Cerebellar cortex (tissue), 1 donor: ENCODE data around the gene WNT9B.
"Not testable (repeated sequence)": the region's sequence is repeated elsewhere in the genome, so short reads cannot be mapped to it uniquely, and the experiment has no call there.

ENCODE experiments used
- DNase-seq: peaks from one replicate; pipeline ENCODE4 v3.0.0-alpha.2; 2015; ENCODE audit warnings: low spot score

Gene WNT9B

GRCh38 chr17:46821482-46822387 is 29.6 kb upstream of the WNT9B start:
- no peak for DNase-seq

- no peak for DNase-seq
These were observed 28.9 kb upstream of the WNT9B start for GRCh38 chr17:46822388-46822921.

GRCh38 chr17:46823657-46824056 is 27.7 kb upstream of the WNT9B start:
- no peak for DNase-seq

GRCh38 chr17:46826116-46826515 is 25.3 kb upstream of the WNT9B start:
- no peak for DNase-seq

GRCh38 chr17:46827274-46827673 is 24.1 kb upstream of the WNT9B start:
- no peak for DNase-seq

GRCh38 chr17:46831573-46832330 is 19.6 kb upstream of the WNT9B start:
- DNase-seq, result no peak

GRCh38 chr17:46832331-46832821 is 19.0 kb upstream of the WNT9B start:
- no peak for DNase-seq

- DNase-seq, result peak; percentile 22
These were observed 18.2 kb upstream of the WNT9B start for GRCh38 chr17:46832945-46833839.

- no peak for DNase-seq
These were observed 17.6 kb upstream of the WNT9B start for GRCh38 chr17:46833840-46834208.

GRCh38 chr17:46834846-46835245 is 16.5 kb upstream of the WNT9B start:
- no peak for DNase-seq

- DNase-seq, result no peak
These were observed 14.9 kb upstream of the WNT9B start for GRCh38 chr17:46836500-46836899.

GRCh38 chr17:46837521-46837920 is 13.9 kb upstream of the WNT9B start:
- DNase-seq, result no peak

- no peak for DNase-seq
These were observed 12.2 kb upstream of the WNT9B start for GRCh38 chr17:46839211-46839610.

- DNase-seq, result not testable (repeated sequence)
These were observed 10.8 kb upstream of the WNT9B start for GRCh38 chr17:46840596-46840995.

GRCh38 chr17:46841561-46842379 is 9.6 kb upstream of the WNT9B start:
- no peak for DNase-seq

- DNase-seq, result no peak
These were observed 8.5 kb upstream of the WNT9B start for GRCh38 chr17:46842835-46843234.

- no peak for DNase-seq
These were observed 3.9 kb upstream of the WNT9B start for GRCh38 chr17:46847204-46848191.

- no peak for DNase-seq
These were observed 2.8 kb upstream of the WNT9B start for GRCh38 chr17:46848534-46848933.

- DNase-seq, result no peak
These were observed 725 bp upstream of the WNT9B start for GRCh38 chr17:46850688-46851028.
